ENCODE data around the gene UBA3.

DNA sequence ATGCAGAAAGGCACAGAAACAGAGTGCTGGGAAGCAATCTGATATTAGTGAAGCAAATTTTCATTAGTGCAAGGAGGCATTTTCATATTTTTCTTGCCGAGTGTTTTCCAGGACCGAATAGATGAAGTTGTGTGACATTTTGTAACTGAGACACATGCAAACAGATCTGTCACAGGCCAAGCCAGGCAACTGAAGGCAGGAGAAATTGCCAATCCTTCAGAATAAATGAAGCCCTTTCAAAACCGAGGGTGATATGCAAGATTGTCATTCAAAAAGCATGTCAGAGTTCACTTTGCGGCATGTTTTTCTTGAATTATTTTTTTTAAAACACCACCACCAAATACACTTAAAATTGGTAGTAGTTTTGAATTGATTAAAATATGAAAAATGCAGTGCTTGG, 36.0 kb upstream of the UBA3 start:
- TF ChIP-seq CTCF (IDR thresholded peaks at IDR 0.05) (no peak), POLR2A (IDR thresholded peaks at IDR 0.05) (no peak)

Data from uterus (tissue), 2 donors.